HG02642 (cell line): ENCODE results near the gene GFPT1.
"Not testable (repeated sequence)": the region's sequence is repeated elsewhere in the genome, so short reads cannot be mapped to it uniquely, and the experiment has no call there.

ENCODE experiments used
- ATAC-seq: cut with Tn5 transposase; IDR thresholded peaks from one replicate; pipeline ENCODE4 v1.9.1; 2021; ENCODE audit warnings: mild to moderate bottlenecking; ENCODE audit not compliant: unreplicated experiment, poor library complexity

GFPT1 gene

DNA sequence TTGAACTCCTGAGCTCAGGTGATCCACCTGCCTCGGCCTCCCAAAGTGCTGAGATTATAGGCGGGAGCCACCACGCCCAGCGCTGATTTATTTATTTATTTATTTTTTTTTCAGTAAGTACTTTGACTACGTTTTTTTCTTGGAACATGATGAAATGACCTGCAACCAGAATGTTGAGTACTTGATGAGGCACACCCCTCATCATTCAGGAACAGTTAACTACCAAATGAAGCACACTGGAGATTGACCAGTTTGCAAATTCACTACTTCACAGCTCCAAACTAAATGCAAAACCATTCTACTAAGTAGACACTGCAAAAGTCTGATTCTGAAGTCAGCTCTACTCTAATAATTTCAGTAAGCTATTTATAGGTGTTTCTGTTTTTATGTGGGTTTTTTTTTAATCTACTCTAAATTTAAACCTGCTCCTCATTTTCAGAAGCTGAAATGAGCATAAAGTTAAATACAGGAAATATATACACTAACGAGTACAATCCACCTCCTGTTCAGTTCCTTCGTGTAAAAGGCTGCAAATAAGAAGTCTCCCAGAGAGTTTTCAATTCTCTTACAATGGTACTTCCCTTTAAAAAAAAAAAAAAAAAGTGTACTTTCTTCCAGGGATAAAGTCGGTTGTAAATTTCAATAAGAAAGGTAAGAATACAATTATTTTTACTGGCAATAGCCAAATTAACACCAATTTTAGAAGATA, 1.4 kb downstream of the GFPT1 start:
- no peak for ATAC-seq

DNA sequence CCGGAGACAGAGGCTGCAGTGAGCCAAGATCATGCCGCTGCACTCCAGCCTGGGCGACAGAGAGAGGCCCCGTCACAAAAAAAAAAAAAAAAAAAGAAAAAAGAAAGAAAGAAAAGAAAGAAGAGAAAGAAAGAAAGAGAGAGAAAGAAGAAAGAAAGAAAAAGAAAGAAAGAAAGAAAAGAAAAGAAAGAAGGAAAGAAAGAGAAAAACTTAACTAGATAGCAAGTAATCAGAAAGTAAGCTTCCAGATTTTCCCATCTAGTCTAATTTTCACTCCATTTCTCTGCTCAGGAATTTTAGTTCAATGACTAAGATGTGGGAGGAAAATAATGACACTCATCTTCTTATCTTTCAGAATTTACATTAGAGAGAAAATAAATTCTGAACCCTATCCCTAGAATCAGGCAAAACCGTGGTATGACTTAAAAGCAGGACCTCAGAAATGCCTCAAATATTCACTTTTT, 2.4 kb downstream of the GFPT1 start:
- no peak for ATAC-seq

DNA sequence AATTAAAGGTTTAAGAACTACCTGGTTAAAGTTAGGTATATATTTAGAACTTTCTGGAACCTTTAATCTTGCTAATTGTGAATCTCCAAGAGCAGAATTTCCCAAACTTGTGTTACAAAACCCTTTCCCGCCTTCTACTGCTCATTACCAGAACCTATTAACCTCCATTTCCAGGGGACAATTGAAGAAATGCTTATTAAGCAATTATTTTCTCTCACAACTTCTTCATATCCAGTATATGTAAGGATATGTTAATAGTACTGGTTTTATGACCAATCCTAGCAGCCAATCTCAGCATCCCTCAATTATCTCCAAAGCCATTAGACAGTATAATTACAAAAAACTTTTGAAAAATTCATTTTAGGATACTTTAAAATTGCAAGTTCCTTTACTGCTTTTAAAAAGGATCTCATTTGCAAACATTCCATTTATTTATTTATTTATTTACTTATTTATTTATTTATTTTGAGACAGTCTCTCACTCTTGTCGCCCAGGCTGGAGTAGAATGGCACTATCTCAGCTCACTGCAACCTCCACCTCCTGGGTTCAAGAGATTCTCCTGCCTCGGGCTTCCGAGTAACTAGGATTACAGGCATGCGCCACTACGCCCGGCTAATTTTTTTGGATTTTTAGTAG, 3.7 kb downstream of the GFPT1 start:
- ATAC-seq: no peak

DNA sequence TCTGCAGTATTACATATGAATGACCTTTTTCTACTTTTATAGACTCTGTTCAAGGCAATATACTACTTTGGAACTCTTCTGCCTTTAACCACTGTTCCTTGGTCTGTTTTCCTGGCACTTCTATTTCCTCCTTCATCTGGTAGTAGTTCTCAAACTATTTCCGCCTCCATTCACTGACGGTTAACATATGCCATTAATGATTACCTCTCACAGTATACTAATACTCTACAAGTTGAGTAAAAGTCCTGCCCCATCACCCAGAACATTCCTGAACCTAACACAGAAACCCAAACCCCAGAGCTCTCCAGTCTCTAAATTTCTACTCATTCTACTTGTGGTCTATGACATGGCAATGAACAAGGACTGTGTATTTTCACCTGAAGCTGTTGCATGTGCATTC, 4.5 kb downstream of the GFPT1 start:
- no peak for ATAC-seq

DNA sequence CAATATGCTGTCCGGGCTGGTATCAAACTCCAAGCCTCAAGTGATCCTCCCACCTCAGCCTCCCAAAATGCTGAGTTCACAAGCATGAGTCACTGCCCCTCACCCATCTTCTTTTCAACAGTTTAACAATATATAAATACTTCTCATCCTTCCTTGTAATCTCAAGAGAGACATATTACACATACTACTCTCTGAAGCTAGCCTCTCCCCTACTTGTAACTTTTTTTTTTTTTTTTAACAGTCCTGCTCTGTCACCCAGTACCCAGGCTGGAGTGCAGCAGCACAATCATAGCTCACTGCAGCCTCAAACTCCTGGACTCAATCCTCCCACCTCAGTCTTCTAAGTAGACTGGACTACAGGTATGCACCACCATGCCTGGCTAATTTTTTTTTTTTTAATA, 5.7 kb downstream of the GFPT1 start:
- ATAC-seq: no peak

DNA sequence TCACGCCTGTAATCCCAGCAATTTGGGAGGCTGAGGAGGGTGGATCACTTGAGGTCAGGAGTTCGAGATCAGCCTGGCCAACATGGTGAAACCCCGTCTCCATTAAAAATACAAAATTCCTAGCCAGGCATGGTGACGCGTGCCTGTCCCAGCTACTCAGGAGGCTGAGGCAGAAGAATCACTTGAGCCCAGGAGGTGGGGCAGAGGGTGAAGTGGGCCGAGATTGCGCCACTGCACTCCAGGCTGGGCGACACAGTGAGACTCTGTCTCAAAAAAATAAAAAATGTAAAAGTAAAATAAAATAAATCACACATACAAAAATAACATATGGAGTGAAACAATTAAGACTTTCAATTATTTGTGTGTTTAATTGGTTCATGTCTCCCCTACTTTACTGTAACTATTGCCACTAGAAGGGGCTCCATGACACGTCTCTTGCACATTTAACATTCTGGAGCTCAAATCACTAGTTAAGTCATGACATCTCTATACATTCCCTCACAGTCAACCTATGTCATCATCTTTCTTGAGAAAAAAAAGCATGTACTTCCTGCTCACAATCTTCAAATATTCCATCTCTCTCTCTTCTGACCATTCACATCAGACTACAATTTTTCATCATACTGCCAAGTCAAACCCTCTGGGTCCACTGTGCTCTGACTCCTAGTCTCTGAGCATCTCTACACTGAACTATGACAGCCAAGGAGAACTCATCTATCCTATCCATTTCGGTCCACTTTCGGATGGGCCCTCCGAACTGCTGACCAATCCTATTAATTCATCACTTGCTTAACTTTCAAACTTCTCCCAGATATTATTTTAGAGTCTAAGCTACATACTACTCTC, 6.7 kb downstream of the GFPT1 start:
- ATAC-seq: no peak

DNA sequence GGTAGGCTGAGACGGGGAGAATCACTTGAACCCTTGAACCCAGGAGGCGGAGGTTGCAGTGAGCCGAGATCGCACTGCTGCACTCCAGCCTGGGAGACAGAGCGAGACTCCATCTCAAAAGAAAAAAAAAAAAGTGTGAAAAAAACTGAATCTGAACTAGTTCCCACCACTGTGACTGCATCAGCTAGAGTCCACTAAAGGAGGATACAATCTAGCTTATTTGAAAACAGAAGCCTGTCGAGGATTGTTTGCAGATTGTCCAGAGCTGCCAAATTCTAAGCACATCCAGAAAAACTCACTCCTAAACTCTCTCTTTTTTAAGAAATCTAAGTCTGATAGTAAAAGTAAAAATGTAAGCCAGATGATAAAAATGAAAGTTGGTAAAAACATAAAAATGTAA, 10.6 kb downstream of the GFPT1 start:
- ATAC-seq: no peak

DNA sequence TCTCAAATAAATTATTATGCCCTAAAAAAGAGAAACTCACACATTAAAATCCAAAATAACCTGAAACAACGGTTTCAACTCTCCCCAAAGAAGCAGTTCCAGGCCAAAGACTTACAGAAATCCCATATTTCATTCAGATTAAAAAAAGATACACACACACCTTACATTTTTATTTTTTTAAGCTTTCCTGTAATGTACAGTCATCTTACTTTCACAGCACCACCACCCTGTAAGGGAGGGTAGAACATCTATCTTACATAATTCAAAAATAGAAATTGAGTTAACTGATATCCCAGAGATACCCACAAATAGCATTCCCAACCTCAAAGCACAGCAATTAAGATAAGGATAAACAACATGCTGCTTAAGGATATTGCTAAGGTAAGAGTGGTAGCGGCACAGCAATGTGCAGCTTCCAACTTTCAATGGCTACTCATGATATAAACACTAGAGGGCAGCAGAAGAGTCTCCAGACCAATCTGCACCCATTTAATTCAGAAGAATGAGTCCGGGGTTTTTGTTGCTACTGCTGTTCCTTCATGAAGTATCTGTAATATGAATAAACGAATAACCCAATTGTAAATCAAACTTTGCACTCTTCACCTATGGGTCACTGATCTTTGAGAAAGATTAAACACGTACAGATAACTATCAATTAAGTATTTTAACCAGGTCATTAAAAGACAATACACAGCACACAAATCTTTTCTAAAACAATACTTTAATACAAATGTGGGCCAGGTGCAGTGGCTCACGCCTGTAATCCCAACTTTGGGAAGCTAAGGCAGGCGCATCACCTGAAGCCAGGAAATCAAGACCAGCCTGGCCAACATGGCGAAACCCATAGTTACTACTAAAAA, 11.3 kb downstream of the GFPT1 start:
- no peak for ATAC-seq

DNA sequence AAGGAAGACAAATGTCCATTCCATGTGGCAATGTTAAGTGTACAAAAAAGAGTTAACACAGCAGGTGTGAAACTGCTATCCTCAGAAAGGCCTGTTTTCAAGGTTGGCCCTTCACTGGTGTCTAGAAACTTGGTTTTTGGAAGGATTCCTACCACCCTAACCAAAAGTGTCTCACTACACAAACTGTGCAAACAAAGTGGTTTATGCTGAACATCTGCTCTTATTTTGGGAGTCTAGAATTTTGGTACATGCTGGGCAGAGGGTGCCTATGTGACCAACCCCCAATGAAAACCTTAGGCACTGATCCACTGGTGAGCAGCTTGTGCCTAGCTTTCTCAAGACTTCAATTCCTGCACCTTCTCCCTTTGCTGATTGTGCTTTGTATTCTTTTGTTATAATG, 14.3 kb downstream of the GFPT1 start:
- ATAC-seq: no peak

DNA sequence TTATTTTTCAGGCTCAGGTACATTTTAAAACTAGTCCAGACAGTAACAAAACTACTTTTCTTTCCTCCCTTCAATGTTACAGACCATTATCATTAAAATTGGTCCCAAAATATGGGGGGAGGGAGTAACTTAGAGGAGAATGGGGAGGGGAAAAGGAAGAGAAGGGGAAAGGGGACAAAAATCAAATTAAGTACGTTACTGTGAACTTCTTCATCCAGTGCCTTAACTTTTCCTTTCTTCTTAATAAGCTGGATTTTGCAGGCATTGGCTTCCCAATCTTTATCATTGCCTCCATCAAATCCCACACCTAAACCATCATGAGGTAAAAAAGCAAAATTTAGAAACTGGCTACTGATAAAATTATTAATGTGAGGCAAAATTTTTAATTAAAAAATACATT, 17.2 kb downstream of the GFPT1 start:
- no peak for ATAC-seq

DNA sequence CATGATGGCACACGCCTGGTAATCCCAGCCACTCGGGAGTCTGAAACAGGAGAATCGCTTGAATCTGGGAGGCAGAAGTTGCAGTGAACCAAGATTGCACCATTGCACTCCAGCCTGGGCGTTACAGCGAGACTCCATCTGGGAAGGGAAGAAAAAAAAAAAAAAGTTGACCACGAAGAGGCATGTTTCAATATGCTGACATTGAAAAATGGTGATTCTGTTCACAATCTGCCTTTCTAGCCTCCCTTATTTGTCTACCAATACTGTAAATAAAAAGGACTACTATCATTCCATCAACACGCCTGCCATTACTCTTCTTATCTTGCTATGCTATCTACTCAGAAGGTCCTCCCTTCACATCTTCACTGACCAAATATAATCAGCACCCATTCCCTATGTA, 18.4 kb downstream of the GFPT1 start:
- ATAC-seq: no peak

DNA sequence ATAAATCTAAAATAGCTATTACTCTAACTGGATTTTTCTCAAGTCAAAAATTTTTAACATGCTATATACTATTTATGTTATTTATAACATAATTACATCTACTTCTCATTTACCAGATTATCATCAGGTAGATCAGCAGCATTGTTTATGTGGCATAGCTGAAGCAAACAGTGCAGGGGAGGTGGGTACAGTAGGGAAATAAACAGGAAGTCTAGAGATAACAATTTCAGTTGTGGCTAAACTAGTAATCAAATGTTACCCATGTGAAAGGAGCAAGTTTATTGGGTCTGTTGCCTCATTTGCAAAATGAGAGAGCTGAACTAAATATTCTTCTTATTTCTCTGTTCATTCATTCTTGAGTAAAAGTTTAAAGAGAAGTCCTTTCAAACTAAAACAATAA, 27.7 kb downstream of the GFPT1 start:
- ATAC-seq: no peak

DNA sequence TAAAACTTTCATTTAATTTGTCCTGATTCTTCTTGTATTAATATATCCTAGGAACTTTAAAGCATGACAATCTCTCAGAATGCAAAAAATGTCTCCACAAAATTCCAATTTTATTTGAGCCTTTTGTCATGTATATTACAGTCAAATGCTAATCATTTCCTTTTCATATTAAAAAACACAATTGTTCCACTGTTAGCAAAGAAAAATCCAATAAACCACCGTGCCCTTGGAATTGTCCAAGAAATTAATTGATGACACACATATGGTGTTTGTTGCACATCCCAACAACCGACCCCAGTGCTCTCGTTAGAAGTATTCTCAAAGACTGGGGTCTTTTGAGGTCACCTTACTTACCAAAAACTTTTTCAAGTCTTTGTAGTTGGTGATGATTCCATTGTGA, 28.1 kb downstream of the GFPT1 start:
- no peak for ATAC-seq

DNA sequence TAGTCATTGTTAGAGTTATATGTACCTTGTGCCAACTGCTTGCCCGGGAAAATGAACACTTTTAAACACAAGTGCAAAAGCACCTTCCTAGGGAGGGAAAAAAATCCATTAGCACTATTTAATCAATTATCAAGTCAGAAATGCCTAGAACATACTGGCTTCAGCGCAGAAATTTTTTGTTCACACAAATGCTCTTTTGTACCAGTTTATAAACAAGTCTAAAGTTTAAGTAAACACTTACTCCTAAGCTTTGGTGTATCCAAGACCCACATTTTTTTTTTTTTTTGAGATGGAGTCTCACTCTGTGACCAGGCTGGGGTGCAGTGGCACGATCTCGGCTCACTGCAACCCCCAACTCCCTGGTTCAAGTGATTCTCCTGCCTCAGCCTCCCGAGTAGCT, 30.6 kb downstream of the GFPT1 start:
- no peak for ATAC-seq

DNA sequence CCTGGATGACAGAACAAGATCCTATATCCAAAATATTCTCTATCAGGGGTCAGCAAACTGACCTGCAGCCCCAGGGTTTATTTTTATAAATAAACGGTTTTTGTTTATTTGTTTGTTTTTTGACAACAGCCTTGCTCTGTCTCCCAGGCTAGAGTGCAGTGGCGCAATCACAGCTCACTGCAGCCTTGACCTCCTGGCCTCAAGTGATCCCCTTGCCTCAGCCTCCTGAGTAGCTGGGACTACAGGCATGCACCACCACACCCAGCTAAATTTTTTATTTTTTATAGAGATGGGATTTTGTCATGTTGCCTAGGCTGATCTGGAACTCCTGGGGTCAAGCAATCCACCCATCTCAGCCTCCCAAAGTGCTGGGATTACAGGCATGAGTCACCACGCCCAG, 32.1 kb downstream of the GFPT1 start:
- not testable (repeated sequence) for ATAC-seq

DNA sequence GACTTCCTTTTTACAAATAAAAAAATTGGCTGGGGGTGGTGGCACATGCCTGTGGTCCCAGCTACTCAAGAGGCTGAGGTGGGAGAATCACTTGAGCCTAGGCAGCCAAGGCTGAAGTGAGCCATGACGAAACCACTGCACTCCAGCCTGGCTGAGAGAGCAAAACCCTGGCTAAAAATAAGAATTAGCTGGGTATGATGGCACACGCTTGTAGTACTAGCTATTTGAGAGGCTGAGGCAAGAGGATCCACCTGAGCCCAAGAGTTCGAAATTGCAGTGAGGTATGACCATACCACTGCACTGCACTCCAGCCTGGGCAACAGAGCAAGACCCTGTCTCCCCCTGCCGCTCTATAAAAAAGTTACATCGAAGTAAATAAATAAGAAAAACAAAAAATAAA, 33.7 kb downstream of the GFPT1 start:
- ATAC-seq: no peak

DNA sequence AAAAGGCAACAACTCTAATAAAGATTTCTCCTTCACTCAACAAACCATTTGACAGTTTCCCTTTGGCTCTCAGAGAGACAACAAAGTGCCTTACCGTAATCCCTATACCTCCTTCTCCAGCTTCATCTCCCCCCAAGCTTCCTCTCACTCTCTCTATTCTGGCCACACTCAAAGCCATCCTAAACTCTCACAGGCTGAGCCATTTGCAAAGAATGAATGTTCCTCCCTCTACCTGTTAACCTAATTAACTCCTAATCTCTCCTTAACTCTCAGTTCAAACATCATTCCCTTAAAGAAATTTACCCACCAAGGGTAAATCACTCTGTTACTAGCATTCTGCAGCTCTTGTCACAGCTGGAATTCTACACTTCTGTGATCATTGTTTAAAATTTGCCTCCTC, 38.2 kb downstream of the GFPT1 start:
- ATAC-seq: no peak

DNA sequence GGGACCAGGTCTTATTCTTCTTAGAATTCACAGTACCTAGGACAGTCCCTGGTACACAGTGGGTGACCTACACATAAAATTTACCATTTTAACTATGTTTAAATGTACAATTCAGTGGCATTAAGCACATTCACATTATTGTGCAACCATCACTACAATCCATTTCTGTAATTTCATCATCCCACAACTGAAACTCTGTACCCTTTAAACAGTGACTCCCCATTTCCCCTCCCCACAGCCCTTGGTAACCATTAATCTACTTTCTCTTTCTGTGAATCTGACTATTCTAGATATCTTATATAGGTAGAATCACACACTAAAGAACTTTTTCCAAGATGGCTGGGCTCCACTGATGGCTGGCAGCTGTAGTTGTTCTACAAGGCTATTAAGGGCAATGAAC, 41.6 kb downstream of the GFPT1 start:
- ATAC-seq: no peak

DNA sequence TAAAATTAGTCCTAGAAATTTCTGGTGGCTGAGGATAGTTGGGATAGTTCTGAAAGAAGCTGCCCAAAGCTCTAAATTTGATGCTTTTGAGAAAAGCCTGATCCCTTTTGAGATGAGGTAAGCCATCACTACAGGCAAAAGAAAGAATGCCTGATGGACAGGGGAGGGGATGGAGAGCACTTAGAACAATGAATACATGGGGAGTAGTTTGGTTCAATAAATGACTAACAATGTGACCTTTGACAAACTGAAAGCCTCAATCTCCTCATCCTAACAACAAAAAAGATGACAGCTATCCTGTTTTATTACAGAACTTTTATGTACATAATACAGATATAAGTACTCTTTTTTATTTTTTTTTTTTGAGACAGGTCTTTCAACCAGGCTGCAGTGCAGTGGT, 42.7 kb downstream of the GFPT1 start:
- ATAC-seq: no peak

DNA sequence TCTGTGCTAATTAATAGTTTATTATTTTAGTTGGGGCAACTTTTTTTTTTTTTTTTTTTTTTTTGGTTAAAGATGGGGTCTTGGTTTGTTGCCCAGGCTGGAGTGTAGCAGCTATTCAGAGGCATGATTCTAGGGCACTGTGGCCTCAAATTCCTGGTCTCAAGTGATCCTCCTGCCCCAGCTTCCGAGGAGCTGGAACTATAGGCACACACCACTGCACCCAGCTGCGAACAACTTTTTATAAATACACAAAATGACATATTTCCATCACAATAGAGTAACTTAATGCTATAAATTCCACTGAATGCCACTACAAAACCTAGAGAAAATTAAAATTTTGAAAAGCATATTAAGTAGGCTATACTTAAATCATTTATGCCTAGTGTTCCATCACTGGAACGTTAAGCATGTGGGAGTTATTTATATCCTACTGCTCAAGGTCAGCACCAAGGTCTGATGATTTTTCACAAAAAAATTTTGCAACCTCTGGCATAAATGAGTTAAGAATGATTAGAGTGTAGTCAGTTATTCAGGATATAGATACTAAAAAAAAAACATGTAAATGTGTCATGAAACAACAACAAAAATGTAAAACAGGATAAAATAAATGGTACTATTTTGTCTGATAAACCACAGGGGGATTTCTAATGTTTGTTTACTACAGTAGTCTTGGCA, 46.8 kb downstream of the GFPT1 start:
- no peak for ATAC-seq
